ENCODE data around the gene CCL23. TPM values are rescaled to one million over a fixed set of nuclear protein-coding genes. Genes with fewer than 3 reads are reported as not detected.

The CCL23 gene
- total and polyA plus RNA-seq, 2 donors (not counting 3 experiments of a cell fraction or from before 2014, with no cell fraction given), result 1.0 to 1.1 TPM

- POLR2A ChIA-PET, result interaction anchor here (0.6 kb wide), 1 partner anchor 103 kb away, joined by 3 read pairs; no protein-coding TSS in a partner anchor
- no TSS peak for BruUV-seq (replicated peaks)
- dilution Hi-C loops (cut with MboI; ENCODE audit: extremely low pct_ligation_motif_present, low sequenced_read_pairs) (no loop called here), intact Hi-C loops (cut with micrococcal nuclease) (loop anchor here (1.0 kb wide), 4 partner anchors 40 to 180 kb away; no protein-coding TSS in a partner anchor)
- Histone ChIP-seq H3K9ac (replicated peaks; ENCODE audit: extremely low read depth, insufficient read depth, low read length) (no peak overlapping the region), H3K4me2 (ENCODE audit: insufficient read depth, low read length) (no peak overlapping the region), H3K36me3 (ENCODE audit: control insufficient read depth in 2 of 2, extremely low read depth in 1 of 2, insufficient read depth in 2 of 2, low read length in 2 of 2) (no peaks in the 10 kb centered on the region), H3K27ac (ENCODE audit: insufficient read depth, low read depth, low read length) (no peak overlapping the region), H4K20me1 (replicated peaks; ENCODE audit: control insufficient read depth, extremely low read depth, insufficient read depth, low read length) (no peaks in the 10 kb centered on the region), H3K27me3 (ENCODE audit: control insufficient read depth in 2 of 2, insufficient read depth in 2 of 2, low read length in 2 of 2) (no peaks in the 10 kb centered on the region), H3K4me3 (replicated peaks in 1 of 3; ENCODE audit: insufficient read depth in 1 of 3, low read depth in 1 of 3, low read length in 3 of 3) (no peak overlapping the region), H3K9me3 (replicated peaks; ENCODE audit: control insufficient read depth, insufficient read depth, low read length) (no peaks in the 10 kb centered on the region), H3K79me2 (ENCODE audit: control insufficient read depth, insufficient read depth, low read length) (no peaks in the 10 kb centered on the region), H3K4me1 (ENCODE audit: control insufficient read depth, extremely low read depth, insufficient read depth, low read length) (peaks cover 32% of the 10 kb centered on the region), H3K9me1 (replicated peaks; ENCODE audit: control insufficient read depth, extremely low read depth, insufficient read depth, low read length) (no peaks in the 10 kb centered on the region), H2AFZ (ENCODE audit: low read depth, low read length) (peak overlapping the region; percentile 33)
- CTCF ChIA-PET, result interaction anchor here (0.6 to 13.0 kb wide), 48 partner anchors 9 to 1227 kb away, joined by 3 to 467 read pairs (median 5); partner anchors contain the start of genes CCL14, CCL15, CCL16 and CCL23
- TF ChIP-seq CTCF (IDR thresholded peaks at IDR 0.05; ENCODE audit: extremely low read depth in 1 of 2, insufficient read depth in 1 of 2, low read depth in 1 of 2, low read length in 2 of 2) (peak; percentile 69 to 76), FOS (IDR thresholded peaks at IDR 0.05; ENCODE audit: borderline replicate concordance, insufficient read depth, low read length) (no peak)
- FAIRE-seq, result no peak
- DNase-seq (ENCODE audit: low read depth, low spot score), result peak; percentile 85
Observed at GRCh38 chr17:35969558-35970380, 48.0 kb downstream of the CCL23 start.

DNA sequence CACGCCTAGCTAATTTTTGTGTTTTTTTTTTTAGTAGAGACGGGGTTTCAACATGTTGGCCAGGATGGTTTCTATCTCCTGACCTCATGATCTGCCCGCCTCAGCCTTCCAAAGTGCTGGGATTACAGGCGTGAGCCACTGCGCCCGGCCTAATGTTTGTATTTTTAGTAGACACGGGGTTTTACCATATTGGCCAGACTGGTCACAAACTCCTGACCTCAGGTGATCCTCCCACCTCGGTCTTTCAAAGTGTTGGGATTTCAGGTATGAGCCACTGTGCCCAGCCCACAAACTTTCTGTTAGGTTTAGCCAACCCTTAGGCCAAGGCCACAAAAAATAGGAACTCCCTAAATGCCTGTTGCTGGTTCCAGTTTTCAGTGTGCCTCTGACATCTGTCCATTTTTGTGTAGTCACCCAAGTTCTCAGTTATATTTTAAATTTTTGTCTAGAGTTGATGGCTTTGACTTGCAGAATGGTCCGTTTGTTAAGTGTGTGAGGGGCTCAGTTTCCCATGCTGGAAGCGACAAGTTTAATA lies 49.2 kb downstream of the CCL23 start:
- TF ChIP-seq, protein P1, sequence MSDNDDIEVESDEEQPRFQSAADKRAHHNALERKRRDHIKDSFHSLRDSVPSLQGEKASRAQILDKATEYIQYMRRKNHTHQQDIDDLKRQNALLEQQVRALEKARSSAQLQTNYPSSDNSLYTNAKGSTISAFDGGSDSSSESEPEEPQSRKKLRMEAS (IDR thresholded peaks at IDR 0.05; ENCODE audit: insufficient read depth, insufficient read length), result no peak
- TF ChIP-seq GATA2 (IDR thresholded peaks at IDR 0.05; ENCODE audit: insufficient read depth, insufficient read length, low read depth, low read length), result no peak
- TF ChIP-seq POLR2A (IDR thresholded peaks at IDR 0.05; ENCODE audit: low read depth, low read length), result no peak
- no peak for TF ChIP-seq CTCF (IDR thresholded peaks at IDR 0.05; ENCODE audit: extremely low read depth in 1 of 2, insufficient read depth in 1 of 2, low read depth in 1 of 2, low read length in 2 of 2)
- no peak for TF ChIP-seq MYC (IDR thresholded peaks at IDR 0.05; ENCODE audit: low read depth, low read length)
- TF ChIP-seq FOS (IDR thresholded peaks at IDR 0.05; ENCODE audit: borderline replicate concordance, insufficient read depth, low read length), result no peak
- no TSS peak for BruUV-seq (replicated peaks)
- FAIRE-seq (no peak), DNase-seq (ENCODE audit: low read depth, low spot score) (no peak)
- Histone ChIP-seq H3K9me1 (replicated peaks; ENCODE audit: control insufficient read depth, extremely low read depth, insufficient read depth, low read length) (no peaks in the 10 kb centered on the region), H3K9me3 (replicated peaks; ENCODE audit: control insufficient read depth, insufficient read depth, low read length) (no peaks in the 10 kb centered on the region), H3K79me2 (ENCODE audit: control insufficient read depth, insufficient read depth, low read length) (no peaks in the 10 kb centered on the region), H3K27me3 (ENCODE audit: control insufficient read depth in 2 of 2, insufficient read depth in 2 of 2, low read length in 2 of 2) (no peaks in the 10 kb centered on the region), H3K4me2 (ENCODE audit: insufficient read depth, low read length) (no peak overlapping the region), H2AFZ (ENCODE audit: low read depth, low read length) (no peak overlapping the region), H4K20me1 (replicated peaks; ENCODE audit: control insufficient read depth, extremely low read depth, insufficient read depth, low read length) (no peaks in the 10 kb centered on the region), H3K4me1 (ENCODE audit: control insufficient read depth, extremely low read depth, insufficient read depth, low read length) (peaks cover 22% of the 10 kb centered on the region), H3K4me3 (replicated peaks in 1 of 3; ENCODE audit: insufficient read depth in 1 of 3, low read depth in 1 of 3, low read length in 3 of 3) (no peak overlapping the region), H3K27ac (ENCODE audit: insufficient read depth, low read depth, low read length) (no peak overlapping the region), H3K36me3 (ENCODE audit: control insufficient read depth in 2 of 2, extremely low read depth in 1 of 2, insufficient read depth in 2 of 2, low read length in 2 of 2) (no peaks in the 10 kb centered on the region), H3K9ac (replicated peaks; ENCODE audit: extremely low read depth, insufficient read depth, low read length) (no peak overlapping the region)
- ChIA-PET CTCF (interaction anchor here (0.8 to 13.0 kb wide), 10 partner anchors 10 to 519 kb away, joined by 3 to 467 read pairs (median 12); no protein-coding TSS in a partner anchor), POLR2A (no interaction called here)
- intact Hi-C loops (cut with micrococcal nuclease) (loop anchor here (1.0 kb wide), 4 partner anchors 41 to 181 kb away; no protein-coding TSS in a partner anchor), dilution Hi-C loops (cut with MboI; ENCODE audit: extremely low pct_ligation_motif_present, low sequenced_read_pairs) (no loop called here)

Data from endothelial cell of umbilical vein (primary cell).